Hypothalamus (tissue), 51 donors: ENCODE data around the gene BCAP31.

ENCODE experiments used
- DNase-seq, 51 donors: peaks; one replicate each; lab custom pipeline; 2025; lab: John Stamatoyannopoulos, UW

The BCAP31 gene

GRCh38 chrX:153667281-153667955 is 56.8 kb downstream of the BCAP31 start:
- no peak for DNase-seq

GRCh38 chrX:153665726-153666306 is 58.4 kb downstream of the BCAP31 start:
- DNase-seq, result no peak

- peak in 6 of 51 donors; percentile 3 to 35 (median 22) for DNase-seq
Observed at GRCh38 chrX:153662266-153662665, 61.9 kb downstream of the BCAP31 start.

GRCh38 chrX:153659268-153659667 is 64.9 kb downstream of the BCAP31 start:
- DNase-seq, result no peak

GRCh38 chrX:153657161-153657560 is 67.0 kb downstream of the BCAP31 start:
- DNase-seq, result no peak

GRCh38 chrX:153653556-153653955 is 70.6 kb downstream of the BCAP31 start:
- DNase-seq, result no peak

GRCh38 chrX:153651540-153652079 is 72.6 kb downstream of the BCAP31 start:
- no peak for DNase-seq

GRCh38 chrX:153650959-153651358 is 73.2 kb downstream of the BCAP31 start:
- no peak for DNase-seq
